HG03196 (cell line): Measurements from ENCODE around the gene RPS8.
"Not testable (repeated sequence)": the region's sequence is repeated elsewhere in the genome, so short reads cannot be mapped to it uniquely, and the experiment has no call there.

Experiments used
- ATAC-seq: cut with Tn5 transposase; IDR thresholded peaks from one replicate; pipeline ENCODE4 v1.9.1; 2021; ENCODE audit not compliant: unreplicated experiment

The RPS8 gene

GRCh38 chr1:44775078-44775929 lies at the start of gene RPS8:
TSS of gene RPS8 (plus strand) at chr1:44775540. CDS start at chr1:44775597, 57 bp downstream.
- ATAC-seq: peak; percentile 84

DNA sequence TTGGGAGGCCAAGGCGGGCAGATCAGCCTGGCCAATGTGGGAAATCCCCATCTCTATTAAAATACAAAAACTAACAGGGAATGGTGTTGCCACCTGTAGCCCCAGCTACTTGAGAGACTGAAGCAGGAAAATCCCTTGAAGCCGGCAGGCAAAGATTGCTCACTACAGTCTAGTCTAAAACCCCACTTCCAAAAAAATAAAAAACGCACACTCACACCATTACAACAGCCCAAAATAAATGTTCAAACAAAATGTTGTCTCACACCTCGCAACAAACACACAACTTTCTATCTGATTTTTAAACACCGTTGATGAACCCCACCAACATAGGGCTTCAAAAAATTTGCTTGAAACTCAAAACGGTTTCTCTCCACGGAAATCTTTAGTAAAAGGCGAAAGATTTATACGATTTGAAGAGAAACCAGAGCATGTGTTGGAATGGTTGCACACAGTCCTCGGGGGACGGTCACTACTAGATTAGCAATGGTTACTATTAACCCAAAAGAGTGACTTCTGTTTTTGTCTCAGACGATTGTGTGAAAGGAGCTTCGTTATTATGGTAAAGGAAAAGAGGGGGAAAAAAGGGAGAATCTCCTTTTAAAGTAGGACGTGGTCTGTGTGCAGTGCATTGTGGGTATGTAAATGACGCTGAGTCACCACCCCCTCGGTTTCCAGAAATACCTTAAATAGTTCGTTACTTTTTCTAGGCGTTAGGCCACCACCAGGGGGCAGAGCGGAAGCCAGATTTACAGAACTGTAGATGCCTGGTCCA lies 44.4 kb upstream of the RPS8 start, which contains the start of gene RNU5D-1:
Gene RNU5D-1 (minus strand): TSS at position 430 of the 772 bp plus-strand sequence.
- ATAC-seq: peak; percentile 65

DNA sequence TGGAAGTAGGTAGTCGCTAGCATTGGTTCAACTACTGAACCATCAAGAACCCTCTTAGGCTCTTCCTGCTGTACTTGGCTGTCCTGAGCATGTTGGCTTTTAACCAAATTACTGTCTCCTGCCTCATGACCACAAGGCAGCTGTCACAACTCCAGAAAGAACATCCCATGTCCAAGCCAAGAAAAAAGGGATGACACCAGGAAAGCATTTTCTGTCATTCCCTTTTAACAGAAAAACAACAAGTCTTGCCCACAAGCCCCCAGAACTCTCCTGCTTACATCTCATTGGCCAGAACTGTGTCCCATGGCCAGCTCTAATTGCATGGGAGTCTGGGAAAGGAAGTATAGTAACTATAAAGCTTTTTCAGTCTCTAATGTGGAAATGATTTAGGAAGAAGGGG lies 42.0 kb upstream of the RPS8 start:
- no peak for ATAC-seq

DNA sequence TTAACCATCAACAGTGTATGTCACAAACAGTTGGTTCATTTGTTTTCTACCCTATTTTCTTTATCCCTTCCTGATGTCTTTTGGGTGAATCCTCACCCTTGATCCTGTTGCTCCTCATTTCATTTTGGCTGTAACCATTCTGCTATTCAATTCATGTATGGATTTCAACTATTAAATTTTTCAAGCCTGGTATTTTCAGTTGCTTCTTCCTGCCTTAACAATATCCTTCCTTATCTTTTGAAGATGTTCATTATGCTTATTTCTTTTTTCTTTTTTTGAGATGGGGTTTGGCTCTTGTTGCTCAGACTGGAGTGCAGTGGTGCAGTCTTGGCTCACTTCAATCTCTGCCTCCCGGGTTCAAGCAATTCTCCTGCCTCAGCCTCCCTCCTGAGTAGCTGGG lies 41.6 kb upstream of the RPS8 start:
- no peak for ATAC-seq

GRCh38 chr1:44735992-44736391 lies 39.3 kb upstream of the RPS8 start:
- no peak for ATAC-seq

- not testable (repeated sequence) for ATAC-seq
These were observed 36.4 kb upstream of the RPS8 start for GRCh38 chr1:44738953-44739306.

DNA sequence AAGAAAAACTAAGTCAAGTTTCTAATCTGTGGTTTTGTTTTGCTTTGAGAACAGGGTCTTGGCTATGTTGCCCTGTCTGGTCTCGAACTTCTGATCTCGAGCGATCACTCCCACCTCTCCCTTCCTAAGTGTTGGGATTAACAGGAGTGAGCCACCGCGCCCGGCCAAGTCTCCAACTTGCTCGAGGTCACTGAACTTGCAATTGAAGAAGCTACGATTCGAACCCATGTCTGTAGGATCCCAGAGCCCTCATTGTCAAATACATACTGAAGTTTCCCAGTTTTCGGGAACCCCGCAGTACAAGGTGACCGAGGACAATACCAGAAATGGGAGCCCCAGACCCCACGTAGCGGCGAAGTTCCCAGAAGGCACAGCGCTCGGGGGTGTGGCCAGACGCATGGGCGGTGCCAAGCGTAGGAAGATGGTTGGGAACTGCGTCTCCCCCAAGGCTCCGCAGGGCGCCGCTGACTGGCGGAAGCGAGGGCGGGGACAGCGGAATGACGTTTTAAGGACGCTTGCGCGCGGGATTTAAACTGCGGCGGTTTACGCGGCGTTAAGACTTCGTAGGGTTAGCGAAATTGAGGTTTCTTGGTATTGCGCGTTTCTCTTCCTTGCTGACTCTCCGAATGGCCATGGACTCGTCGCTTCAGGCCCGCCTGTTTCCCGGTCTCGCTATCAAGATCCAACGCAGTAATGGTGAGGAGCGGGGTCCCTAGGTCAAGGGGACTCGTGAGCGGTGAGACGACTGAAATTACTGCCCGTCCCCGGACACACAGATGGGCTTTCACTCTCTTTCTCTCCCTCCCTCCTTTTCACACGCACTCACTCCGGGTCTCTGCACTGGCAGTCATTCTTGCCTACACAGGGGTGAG lies 35.8 kb upstream of the RPS8 start, which contains the start of gene KIF2C:
Gene KIF2C (plus strand): TSS at position 531 of the 872 bp plus-strand sequence. CDS start 96 bp downstream, at position 627.
- ATAC-seq: peak; percentile 95

GRCh38 chr1:44740179-44740617 lies 35.1 kb upstream of the RPS8 start:
- ATAC-seq: no peak

GRCh38 chr1:44743211-44743610 lies 32.1 kb upstream of the RPS8 start:
- ATAC-seq: no peak

DNA sequence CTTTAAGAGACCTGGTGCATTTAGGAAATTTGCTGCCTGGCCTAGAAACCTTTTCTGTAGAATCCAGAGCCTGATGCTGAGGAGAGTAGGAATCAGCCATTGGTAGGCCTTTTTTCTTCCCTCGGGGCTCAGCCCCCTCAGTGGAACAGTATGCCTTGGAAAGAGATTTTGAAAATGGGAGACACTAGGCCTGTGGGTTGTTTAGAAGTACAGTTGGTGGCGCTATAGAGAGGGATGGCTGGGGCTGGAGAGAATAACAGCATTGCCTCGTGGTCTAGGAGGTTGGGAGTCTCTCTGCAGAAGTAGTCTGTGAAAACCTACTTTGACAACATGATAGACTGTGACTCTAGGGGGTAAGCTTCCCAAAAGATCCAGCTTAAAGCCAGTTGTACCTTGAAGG lies 27.5 kb upstream of the RPS8 start:
- no peak for ATAC-seq

DNA sequence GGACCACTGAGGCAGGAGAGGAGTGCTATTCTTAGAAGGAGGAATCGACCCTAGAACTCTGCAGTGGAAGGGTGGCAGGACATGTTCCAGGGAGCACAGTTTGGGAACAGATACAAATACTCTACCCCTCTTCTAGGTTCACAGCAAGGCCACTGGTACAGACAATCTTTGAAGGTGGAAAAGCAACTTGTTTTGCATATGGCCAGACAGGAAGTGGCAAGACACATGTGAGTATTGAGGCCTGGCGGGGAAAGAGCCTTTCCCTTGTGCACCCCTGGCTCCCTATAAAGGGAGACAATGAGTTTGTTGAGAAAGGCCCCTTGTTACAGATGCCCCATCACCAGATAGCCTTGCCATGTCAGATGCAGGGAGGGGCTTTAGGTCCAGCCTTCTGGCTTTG lies 17.9 kb upstream of the RPS8 start:
- no peak for ATAC-seq

GRCh38 chr1:44759077-44759476 lies 16.3 kb upstream of the RPS8 start:
- no peak for ATAC-seq

GRCh38 chr1:44760876-44761275 lies 14.5 kb upstream of the RPS8 start:
- ATAC-seq: no peak

DNA sequence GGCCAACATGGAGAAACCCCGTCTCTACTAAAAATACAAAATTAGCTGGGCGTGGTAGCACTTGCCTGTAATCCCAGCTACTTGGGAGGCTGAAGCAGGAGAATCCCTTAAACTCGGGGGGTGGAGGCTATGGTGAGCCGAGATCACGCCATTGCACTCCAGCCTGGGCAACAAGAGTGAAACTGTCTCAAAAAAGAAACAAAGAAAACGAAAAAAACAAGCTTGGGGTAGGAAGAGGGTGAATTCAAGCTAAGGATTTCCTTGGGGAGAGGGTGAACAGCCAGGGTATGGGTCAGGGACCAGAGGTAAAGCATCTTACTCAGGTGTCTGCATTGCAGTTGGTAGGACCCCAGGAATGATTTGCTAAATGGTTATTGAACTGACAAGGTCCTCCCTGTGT lies 8.9 kb upstream of the RPS8 start:
- ATAC-seq: not testable (repeated sequence)

DNA sequence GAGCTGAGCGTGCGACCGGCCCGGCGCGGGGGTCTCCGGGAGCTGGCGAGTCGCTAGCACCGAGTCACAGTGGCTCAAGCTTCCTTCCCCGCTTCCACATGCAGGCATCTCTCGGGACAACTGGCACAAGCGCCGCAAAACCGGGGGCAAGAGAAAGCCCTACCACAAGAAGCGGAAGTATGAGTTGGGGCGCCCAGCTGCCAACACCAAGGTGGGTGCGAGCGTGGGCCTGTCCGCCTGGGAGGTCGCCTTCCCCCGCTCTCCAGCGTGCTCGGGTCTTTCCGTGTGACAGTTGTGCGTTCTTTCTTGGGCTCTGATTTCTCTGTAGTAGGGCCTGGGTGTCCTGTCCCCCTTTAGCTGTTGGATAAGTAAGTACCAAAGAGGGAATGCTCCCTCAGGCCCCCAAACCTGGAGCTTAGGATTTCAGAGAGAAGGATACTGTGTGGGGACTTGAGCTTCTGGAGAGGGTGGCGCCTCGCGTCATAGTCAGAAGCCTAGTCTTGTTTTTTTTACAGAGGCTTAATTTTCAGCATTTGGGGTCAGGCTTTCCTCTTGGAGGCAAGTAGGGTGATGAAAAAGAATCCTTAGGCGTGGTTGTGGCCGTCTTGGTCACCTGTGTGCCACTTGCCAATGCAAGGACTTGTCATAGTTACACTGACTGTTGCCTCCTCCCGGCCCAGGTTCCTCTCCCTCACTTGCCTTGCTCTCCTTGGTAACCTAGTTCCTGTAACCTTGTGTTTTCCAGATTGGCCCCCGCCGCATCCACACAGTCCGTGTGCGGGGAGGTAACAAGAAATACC lies 790 bp downstream of the RPS8 start:
- ATAC-seq: no peak

GRCh38 chr1:44776730-44777068 lies 1.4 kb downstream of the RPS8 start:
- ATAC-seq: no peak

GRCh38 chr1:44777547-44777946 lies 2.2 kb downstream of the RPS8 start:
- ATAC-seq: no peak

GRCh38 chr1:44777969-44778635 lies 2.8 kb downstream of the RPS8 start:
- no peak for ATAC-seq

DNA sequence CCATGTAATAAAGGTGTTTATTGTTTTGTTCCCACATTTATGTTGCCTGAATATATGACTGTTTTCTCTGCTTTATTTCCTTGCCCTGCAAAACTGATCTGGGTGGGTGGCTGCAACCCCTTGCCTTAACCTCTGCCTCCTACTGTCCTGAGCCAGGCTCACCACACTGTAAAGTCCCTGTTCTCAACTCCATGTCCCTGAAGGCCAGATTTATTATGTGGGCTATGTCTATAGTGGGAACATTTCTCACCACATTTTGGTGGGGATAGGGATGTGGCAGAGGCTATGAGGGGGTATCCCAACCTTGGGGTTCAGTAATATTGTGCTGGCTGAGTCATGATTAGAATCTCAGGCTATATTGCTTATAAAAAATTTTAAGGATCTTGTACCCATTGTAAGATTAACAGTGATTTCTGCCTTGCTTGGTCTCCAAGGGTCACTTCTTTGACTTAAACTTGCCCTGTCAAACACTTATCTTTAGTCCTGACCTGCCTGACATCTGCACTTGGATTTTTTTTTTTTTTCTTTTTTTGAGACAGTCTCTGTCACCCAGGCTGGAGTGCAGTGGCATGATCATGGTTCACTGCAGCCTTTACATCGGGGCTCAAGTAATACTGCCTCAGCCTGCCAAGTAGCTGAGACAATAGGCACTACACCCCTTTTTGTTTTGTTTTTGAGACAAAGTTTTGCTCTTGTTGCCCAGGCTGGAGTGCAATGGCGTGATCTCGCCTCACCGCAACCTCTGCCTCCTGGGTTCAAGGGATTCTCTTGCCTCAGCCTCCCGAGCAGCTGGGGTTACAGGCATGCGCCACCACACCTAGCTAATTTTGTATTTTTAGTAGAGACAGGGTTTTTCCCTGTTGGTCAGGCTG lies 3.6 kb downstream of the RPS8 start:
- no peak for ATAC-seq
